IMR-90 (cell line): ENCODE measurements around the gene ZNF705A. TPM values are rescaled to one million over a fixed set of nuclear protein-coding genes. Genes with fewer than 3 reads are reported as not detected.
"Not testable (repeated sequence)": the region's sequence is repeated elsewhere in the genome, so short reads cannot be mapped to it uniquely, and the experiment has no call there.

Experiments used
- ATAC-seq: fragments of 200-7000 bp; cut with Tn5 transposase; 2 replicates; pipeline ENCODE4 v1.9.1; 2020; ENCODE audit warnings: low read depth, mild to moderate bottlenecking, moderate library complexity
- BruUV-seq: library from RNA; stranded (reverse); fragments of 400-500 nt; replicated peaks from 2 replicates; lab custom pipeline; 2021; lab: Mats Ljungman, UMichigan
- CTCF ChIA-PET: fragments of 300-600 bp; formaldehyde crosslinking; extraction: SDS; loops from one replicate; lab custom pipeline; 2021; ENCODE audit warnings: antibody characterized with exemption; lab: Yijun Ruan, JAX
- POLR2A ChIA-PET: fragments of 300-600 bp; sonication (Branson Sonifier 250); formaldehyde crosslinking; loops from one replicate; lab custom pipeline; 2022; ENCODE audit warnings: antibody characterized with exemption; ENCODE audit not compliant: unreplicated experiment; lab: Charles Lee
- DNase-seq: peaks from one replicate; pipeline ENCODE4 v3.0.0; 2013
- H2AFZ ChIP-seq: replicated peaks from 2 replicates; pipeline ENCODE3; 2013; ENCODE audit warnings: low read length, mild to moderate bottlenecking; ENCODE audit not compliant: poor library complexity
- H2AK5ac ChIP-seq: 2 replicates; pipeline ENCODE4 v1.6.1; 2013; ENCODE audit warnings: low read depth, low read length, inconsistent platforms
- H2AK9ac ChIP-seq: replicated peaks from 2 replicates; pipeline ENCODE3; 2013; ENCODE audit warnings: mild to moderate bottlenecking, low read depth, low read length, moderate library complexity; ENCODE audit not compliant: poor library complexity
- H2BK120ac ChIP-seq: 2 replicates; pipeline ENCODE4 v1.6.1; 2013; ENCODE audit warnings: low read depth, low read length, inconsistent platforms
- H2BK15ac ChIP-seq: 3 replicates; pipeline ENCODE4 v1.6.1; 2013; ENCODE audit warnings: low read depth, low read length, inconsistent platforms
- H2BK20ac ChIP-seq: 2 replicates; pipeline ENCODE4 v1.6.1; 2013; ENCODE audit warnings: low read depth, mild to moderate bottlenecking, inconsistent platforms, low read length, moderate library complexity
- H2BK5ac ChIP-seq: 2 replicates; pipeline ENCODE4 v1.6.1; 2013; ENCODE audit warnings: mild to moderate bottlenecking, low read depth, low read length, inconsistent platforms; ENCODE audit not compliant: poor library complexity, severe bottlenecking
- H3K14ac ChIP-seq: replicated peaks from 2 replicates; pipeline ENCODE4 v1.6.1; 2013; ENCODE audit warnings: low read depth, low read length, inconsistent platforms
- H3K18ac ChIP-seq: 2 replicates; pipeline ENCODE4 v1.6.1; 2013; ENCODE audit warnings: low read depth, low read length, control low read depth
- H3K23ac ChIP-seq: 2 replicates; pipeline ENCODE4 v1.6.1; 2013; ENCODE audit warnings: low read depth, low read length, inconsistent platforms
- H3K27ac ChIP-seq: 2 replicates; pipeline ENCODE4 v1.5.1; 2013; ENCODE audit warnings: mild to moderate bottlenecking, control low read depth, low read length; ENCODE audit not compliant: insufficient read depth
- H3K27me3 ChIP-seq: 2 replicates; pipeline ENCODE4 v1.6.1; 2013; ENCODE audit warnings: low read length; ENCODE audit not compliant: control insufficient read depth, insufficient read depth
- H3K36me3 ChIP-seq: 2 replicates; pipeline ENCODE4 v1.6.1; 2013; ENCODE audit warnings: low read length, mixed read lengths; ENCODE audit not compliant: control insufficient read depth, insufficient read depth
- H3K4ac ChIP-seq: 2 replicates; pipeline ENCODE4 v1.6.1; 2013; ENCODE audit warnings: low read depth, low read length, inconsistent platforms
- H3K4me1 ChIP-seq: 2 replicates; pipeline ENCODE4 v1.6.1; 2013; ENCODE audit warnings: low read length, mixed read lengths; ENCODE audit not compliant: control insufficient read depth, insufficient read depth
- H3K4me2 ChIP-seq: 2 replicates; pipeline ENCODE4 v1.6.1; 2013; ENCODE audit warnings: low read depth, mild to moderate bottlenecking, control low read depth, low read length, moderate library complexity
- H3K4me3 ChIP-seq: 2 replicates; pipeline ENCODE4 v1.5.1; 2013; ENCODE audit warnings: low read depth, mild to moderate bottlenecking, control low read depth, low read length, moderate library complexity; ENCODE audit not compliant: insufficient read depth
- H3K56ac ChIP-seq: 2 replicates; pipeline ENCODE4 v1.6.1; 2013; ENCODE audit warnings: low read length, inconsistent platforms; ENCODE audit not compliant: insufficient read depth; ENCODE audit errors: extremely low read depth
- H3K79me1 ChIP-seq, 2 experiments: 2 replicates each; pipeline ENCODE4 v1.6.1; 2013; ENCODE audit warnings: low read length in 2 of 2, inconsistent platforms in 1 of 2, low read depth in 1 of 2
- H3K9ac ChIP-seq: 2 replicates; pipeline ENCODE4 v1.6.1; 2013; ENCODE audit warnings: low read depth, low read length, control low read depth
- H3K9me1 ChIP-seq: 2 replicates; pipeline ENCODE4 v1.6.1; 2013; ENCODE audit warnings: low read length, inconsistent platforms; ENCODE audit not compliant: insufficient read depth
- H3K9me3 ChIP-seq: 2 replicates; pipeline ENCODE4 v1.6.1; 2013; ENCODE audit warnings: low read length; ENCODE audit not compliant: control insufficient read depth, insufficient read depth
- H4K20me1 ChIP-seq: 2 replicates; pipeline ENCODE4 v1.6.1; 2013; ENCODE audit warnings: low read length, inconsistent platforms; ENCODE audit not compliant: insufficient read depth
- H4K5ac ChIP-seq: 2 replicates; pipeline ENCODE4 v1.6.1; 2013; ENCODE audit warnings: mild to moderate bottlenecking, low read depth, low read length, control low read depth
- H4K8ac ChIP-seq, 2 experiments: 2 replicates each; pipeline ENCODE4 v1.6.1; 2013; ENCODE audit warnings: low read depth in 2 of 2, low read length in 2 of 2, control low read depth in 1 of 2, inconsistent platforms in 1 of 2
- H4K91ac ChIP-seq: 2 replicates; pipeline ENCODE4 v1.6.1; 2013; ENCODE audit warnings: low read depth, low read length, inconsistent platforms; ENCODE audit not compliant: insufficient read depth
- WGBS, 2 experiments: methylation state at CpG; one replicate each; pipeline versions ENCODE4 v1.1.5 to v1.1.7; 2013; ENCODE audit warnings: missing lambda C conversion rate in 2 of 2; ENCODE audit not compliant: insufficient read length in 1 of 2; ENCODE audit errors: extremely low coverage in 2 of 2; 5-methylcytosine and 5-hydroxymethylcytosine counted together
- dilution Hi-C: fragments of 300-500 bp; cut with HindIII; formaldehyde crosslinking; loops from one replicate; pipeline ENCODE4 v1.14.3; 2018; ENCODE audit warnings: low sequenced_read_pairs; ENCODE audit not compliant: unreplicated experiment
- in situ Hi-C: fragments of 300-500 bp; cut with MboI; formaldehyde crosslinking; loops from 3 replicates; pipeline ENCODE4 v1.14.3; 2019; ENCODE audit warnings: low sequenced_read_pairs, inconsistent platforms, mixed read lengths
- intact Hi-C: fragments of 100-400 bp; cut with micrococcal nuclease; formaldehyde crosslinking; loops from 2 replicates; pipeline ENCODE4 v1.10.0; 2022
- polyA plus RNA-seq, 3 experiments: library from polyadenylated mRNA; depleted of rRNA; stranded (reverse); fragments of >200 nt; gene quantifications; 2 replicates each; pipeline ENCODE4 v1.2.3, GENCODE V29; 2012; ENCODE audit warnings: low replicate concordance in 1 of 3
- total RNA-seq: library from RNA; depleted of rRNA; stranded (reverse); fragments of >200 nt; gene quantifications from 2 replicates; pipeline ENCODE4 v1.2.3, GENCODE V29; 2012

Gene ZNF705A
- total and polyA plus RNA-seq, 2 of the 4 experiments (the other 2 are of a cell fraction), result not detected

- intact Hi-C loops, H3K18ac ChIP-seq, H3K4me3 ChIP-seq, BruUV-seq, H2BK20ac ChIP-seq, H2BK5ac ChIP-seq, CTCF ChIA-PET, ATAC-seq, H3K4ac ChIP-seq, H4K5ac ChIP-seq, H2AK5ac ChIP-seq, H2AFZ ChIP-seq, H4K20me1 ChIP-seq, H2BK15ac ChIP-seq, H3K9me1 ChIP-seq, H3K9me3 ChIP-seq, DNase-seq, H4K91ac ChIP-seq, H2AK9ac ChIP-seq, H3K56ac ChIP-seq, H3K14ac ChIP-seq, H2BK120ac ChIP-seq, H3K23ac ChIP-seq, dilution Hi-C loops, H3K9ac ChIP-seq, in situ Hi-C loops, H3K79me1 ChIP-seq, H3K27ac ChIP-seq, H3K4me1 ChIP-seq, H3K27me3 ChIP-seq, H3K36me3 ChIP-seq, POLR2A ChIA-PET: not testable (repeated sequence)
- peak within 1 kb of the TSS; percentile 50; the same call in 1 of the 2 replicates for H3K4me2 ChIP-seq
- H4K8ac ChIP-seq, result peak within 1 kb of the TSS in 1 of 2 experiments; percentile 17; a peak in 2 of 4 replicates
- 48% methylated on average over 8 of the region's 22 CpGs; no CpG with 5 or more reads in 1 of the 2 experiments for WGBS, 2 experiments
Observed at GRCh38 chr12:8226992-8227731, 70.3 kb downstream of the ZNF705A start, which contains the start of gene FAM90A1. FAM90A1 (minus strand) TSS chr12:8227618; CDS start chr12:8224832, 2,786 bp downstream.

GRCh38 chr12:8227732-8228077 lies 70.9 kb downstream of the ZNF705A start:
- H4K20me1 ChIP-seq, H3K9me1 ChIP-seq, H2BK120ac ChIP-seq, H3K9ac ChIP-seq, CTCF ChIA-PET, H4K5ac ChIP-seq, H3K23ac ChIP-seq, ATAC-seq, dilution Hi-C loops, DNase-seq, H4K91ac ChIP-seq, H3K27ac ChIP-seq, H2AFZ ChIP-seq, H2AK5ac ChIP-seq, H2BK20ac ChIP-seq, H3K9me3 ChIP-seq, H4K8ac ChIP-seq, H3K4me1 ChIP-seq, intact Hi-C loops, H3K36me3 ChIP-seq, in situ Hi-C loops, H3K4me2 ChIP-seq, BruUV-seq, H3K79me1 ChIP-seq, H3K4me3 ChIP-seq, H2BK15ac ChIP-seq, H3K14ac ChIP-seq, H3K4ac ChIP-seq, H3K56ac ChIP-seq, H3K27me3 ChIP-seq, H3K18ac ChIP-seq, H2AK9ac ChIP-seq, H2BK5ac ChIP-seq, POLR2A ChIA-PET: not testable (repeated sequence)
- no CpG with 5 or more reads among the region's 7 CpGs for WGBS, 2 experiments
